ENCODE results near the gene AP3M1.

Gene AP3M1

GRCh38 chr10:74175510-74176379, 25.1 kb upstream of the AP3M1 start:
- DNase-seq (ENCODE audit: low spot score) = no peak
- in situ Hi-C loops (cut with MboI; ENCODE audit: low sequenced_read_pairs, unreplicated experiment) = no loop called here

GRCh38 chr10:74174521-74174920, 23.9 kb upstream of the AP3M1 start:
- in situ Hi-C loops (cut with MboI; ENCODE audit: low sequenced_read_pairs, unreplicated experiment) = no loop called here
- no peak for DNase-seq (ENCODE audit: low spot score)
- no peak for TF ChIP-seq CTCF (IDR thresholded peaks at IDR 0.05; ENCODE audit: borderline replicate concordance, control extremely low read depth, extremely low read depth, insufficient read depth, missing control alignments)

More at GRCh38 chr10:74175510-74176379, 25.1 kb upstream of the AP3M1 start:
- TF ChIP-seq CTCF (IDR thresholded peaks at IDR 0.05; ENCODE audit: borderline replicate concordance, control extremely low read depth, extremely low read depth, insufficient read depth, missing control alignments) = no peak

- DNase-seq (ENCODE audit: low spot score) = no peak
- TF ChIP-seq CTCF (IDR thresholded peaks at IDR 0.05; ENCODE audit: borderline replicate concordance, control extremely low read depth, extremely low read depth, insufficient read depth, missing control alignments) = no peak
- in situ Hi-C loops (cut with MboI; ENCODE audit: low sequenced_read_pairs, unreplicated experiment) = no loop called here
Measured at GRCh38 chr10:74171625-74172024, 21.0 kb upstream of the AP3M1 start.

GRCh38 chr10:74167443-74167842, 16.8 kb upstream of the AP3M1 start:
- TF ChIP-seq CTCF (IDR thresholded peaks at IDR 0.05; ENCODE audit: borderline replicate concordance, control extremely low read depth, extremely low read depth, insufficient read depth, missing control alignments) = no peak
- in situ Hi-C loops (cut with MboI; ENCODE audit: low sequenced_read_pairs, unreplicated experiment) = no loop called here
- no peak for DNase-seq (ENCODE audit: low spot score)

GRCh38 chr10:74165530-74165901, 14.9 kb upstream of the AP3M1 start:
- in situ Hi-C loops (cut with MboI; ENCODE audit: low sequenced_read_pairs, unreplicated experiment) = no loop called here
- no peak for DNase-seq (ENCODE audit: low spot score)
- TF ChIP-seq CTCF (IDR thresholded peaks at IDR 0.05; ENCODE audit: borderline replicate concordance, control extremely low read depth, extremely low read depth, insufficient read depth, missing control alignments) = no peak

GRCh38 chr10:74164716-74165529, 14.3 kb upstream of the AP3M1 start:
- no peak for TF ChIP-seq CTCF (IDR thresholded peaks at IDR 0.05; ENCODE audit: borderline replicate concordance, control extremely low read depth, extremely low read depth, insufficient read depth, missing control alignments)
- no peak for DNase-seq (ENCODE audit: low spot score)
- in situ Hi-C loops (cut with MboI; ENCODE audit: low sequenced_read_pairs, unreplicated experiment) = no loop called here

All from GM13976 (cell line).